Measurements from ENCODE around the gene GPC3. TPM values are rescaled to one million over a fixed set of nuclear protein-coding genes. Genes with fewer than 3 reads are reported as not detected.

Gene GPC3
- total RNA-seq, 2 experiments from 2014 or later = 0.43 to 0.49 TPM

- H3K27ac Mint-ChIP-seq = no peak overlapping the region
- H3K9me3 Mint-ChIP-seq = no peaks in the 10 kb centered on the region
- no peaks in the 10 kb centered on the region for H3K27me3 Mint-ChIP-seq (ENCODE audit: low read depth)
- intact Hi-C loops (cut with micrococcal nuclease) = no loop called here
- CTCF ChIA-PET = interaction anchor here (0.6 kb wide), 1 partner anchor 212 kb away, joined by 5 read pairs; no protein-coding TSS in a partner anchor
- no peaks in the 10 kb centered on the region for H3K4me1 Mint-ChIP-seq (ENCODE audit: low read depth)
- DNase-seq = no peak
- no peaks in the 10 kb centered on the region for H3K36me3 Mint-ChIP-seq (ENCODE audit: low read depth)
- no peak overlapping the region for H3K4me3 Mint-ChIP-seq
These were observed 439.0 kb downstream of the GPC3 start for GRCh38 chrX:133546441-133546840.

GRCh38 chrX:133544778-133545177 is 440.6 kb downstream of the GPC3 start:
- DNase-seq = no peak
- Mint-ChIP-seq H3K27me3 (ENCODE audit: low read depth) (no peaks in the 10 kb centered on the region), H3K36me3 (ENCODE audit: low read depth) (no peaks in the 10 kb centered on the region), H3K9me3 (no peaks in the 10 kb centered on the region), H3K27ac (no peak overlapping the region), H3K4me1 (ENCODE audit: low read depth) (no peaks in the 10 kb centered on the region), H3K4me3 (no peak overlapping the region)
- CTCF ChIA-PET = interaction anchor here (0.6 kb wide), 1 partner anchor 201 kb away, joined by 4 read pairs; no protein-coding TSS in a partner anchor
- intact Hi-C loops (cut with micrococcal nuclease) = no loop called here

GRCh38 chrX:133544115-133544514 is 441.3 kb downstream of the GPC3 start:
- CTCF ChIA-PET = no interaction called here
- H3K36me3 Mint-ChIP-seq (ENCODE audit: low read depth) = no peaks in the 10 kb centered on the region

GRCh38 chrX:133543654-133544053 is 441.7 kb downstream of the GPC3 start:
- CTCF ChIA-PET = no interaction called here
- Mint-ChIP-seq H3K4me1 (ENCODE audit: low read depth) (no peaks in the 10 kb centered on the region), H3K9me3 (no peaks in the 10 kb centered on the region), H3K27ac (no peak overlapping the region), H3K36me3 (ENCODE audit: low read depth) (no peaks in the 10 kb centered on the region), H3K27me3 (ENCODE audit: low read depth) (no peaks in the 10 kb centered on the region), H3K4me3 (no peak overlapping the region)
- intact Hi-C loops (cut with micrococcal nuclease) = no loop called here
- DNase-seq = no peak

More at GRCh38 chrX:133544115-133544514, 441.3 kb downstream of the GPC3 start:
- Mint-ChIP-seq H3K27me3 (ENCODE audit: low read depth) (no peaks in the 10 kb centered on the region), H3K27ac (no peak overlapping the region), H3K4me1 (ENCODE audit: low read depth) (no peaks in the 10 kb centered on the region), H3K4me3 (no peak overlapping the region), H3K9me3 (no peaks in the 10 kb centered on the region)
- DNase-seq = no peak
- intact Hi-C loops (cut with micrococcal nuclease) = no loop called here

GRCh38 chrX:133542476-133542875 is 442.9 kb downstream of the GPC3 start:
- no peaks in the 10 kb centered on the region for H3K27me3 Mint-ChIP-seq (ENCODE audit: low read depth)
- CTCF ChIA-PET = no interaction called here
- no peak overlapping the region for H3K27ac Mint-ChIP-seq
- H3K4me3 Mint-ChIP-seq = no peak overlapping the region
- H3K9me3 Mint-ChIP-seq = no peaks in the 10 kb centered on the region
- intact Hi-C loops (cut with micrococcal nuclease) = no loop called here
- H3K4me1 Mint-ChIP-seq (ENCODE audit: low read depth) = no peaks in the 10 kb centered on the region
- DNase-seq = no peak
- no peaks in the 10 kb centered on the region for H3K36me3 Mint-ChIP-seq (ENCODE audit: low read depth)

- no peak overlapping the region for H3K4me3 Mint-ChIP-seq
- no peak for DNase-seq
- no peaks in the 10 kb centered on the region for H3K27me3 Mint-ChIP-seq (ENCODE audit: low read depth)
- H3K36me3 Mint-ChIP-seq (ENCODE audit: low read depth) = no peaks in the 10 kb centered on the region
- no peaks in the 10 kb centered on the region for H3K4me1 Mint-ChIP-seq (ENCODE audit: low read depth)
- H3K27ac Mint-ChIP-seq = no peak overlapping the region
- CTCF ChIA-PET = no interaction called here
- intact Hi-C loops (cut with micrococcal nuclease) = no loop called here
- H3K9me3 Mint-ChIP-seq = no peaks in the 10 kb centered on the region
These were observed 444.4 kb downstream of the GPC3 start for GRCh38 chrX:133541021-133541420.

- CTCF ChIA-PET = interaction anchor here (0.7 kb wide), 1 partner anchor 11 kb away, joined by 3 read pairs; no protein-coding TSS in a partner anchor
- intact Hi-C loops (cut with micrococcal nuclease) = no loop called here
- no peak overlapping the region for H3K4me3 Mint-ChIP-seq
These were observed 447.2 kb downstream of the GPC3 start for GRCh38 chrX:133538148-133538547.

GRCh38 chrX:133537142-133537541 is 448.3 kb downstream of the GPC3 start:
- intact Hi-C loops (cut with micrococcal nuclease) = no loop called here
- H3K36me3 Mint-ChIP-seq (ENCODE audit: low read depth) = no peaks in the 10 kb centered on the region
- no peaks in the 10 kb centered on the region for H3K9me3 Mint-ChIP-seq
- H3K27ac Mint-ChIP-seq = no peak overlapping the region
- CTCF ChIA-PET = no interaction called here
- no peaks in the 10 kb centered on the region for H3K4me1 Mint-ChIP-seq (ENCODE audit: low read depth)
- no peak overlapping the region for H3K4me3 Mint-ChIP-seq
- no peaks in the 10 kb centered on the region for H3K27me3 Mint-ChIP-seq (ENCODE audit: low read depth)
- no peak for DNase-seq

More at GRCh38 chrX:133538148-133538547, 447.2 kb downstream of the GPC3 start:
- no peak overlapping the region for H3K27ac Mint-ChIP-seq
- no peaks in the 10 kb centered on the region for H3K27me3 Mint-ChIP-seq (ENCODE audit: low read depth)
- H3K36me3 Mint-ChIP-seq (ENCODE audit: low read depth) = no peaks in the 10 kb centered on the region
- no peaks in the 10 kb centered on the region for H3K4me1 Mint-ChIP-seq (ENCODE audit: low read depth)
- DNase-seq = no peak
- no peaks in the 10 kb centered on the region for H3K9me3 Mint-ChIP-seq

- Mint-ChIP-seq H3K4me1 (ENCODE audit: low read depth) (no peaks in the 10 kb centered on the region), H3K9me3 (no peaks in the 10 kb centered on the region), H3K4me3 (no peak overlapping the region), H3K36me3 (ENCODE audit: low read depth) (no peaks in the 10 kb centered on the region), H3K27me3 (ENCODE audit: low read depth) (no peaks in the 10 kb centered on the region), H3K27ac (no peak overlapping the region)
- intact Hi-C loops (cut with micrococcal nuclease) = no loop called here
- CTCF ChIA-PET = no interaction called here
- no peak for DNase-seq
These were observed 450.3 kb downstream of the GPC3 start for GRCh38 chrX:133535066-133535465.

GRCh38 chrX:133534172-133534571 is 451.2 kb downstream of the GPC3 start:
- Mint-ChIP-seq H3K27ac (no peak overlapping the region), H3K9me3 (no peaks in the 10 kb centered on the region), H3K4me3 (no peak overlapping the region), H3K4me1 (ENCODE audit: low read depth) (no peaks in the 10 kb centered on the region), H3K27me3 (ENCODE audit: low read depth) (no peaks in the 10 kb centered on the region), H3K36me3 (ENCODE audit: low read depth) (no peaks in the 10 kb centered on the region)
- CTCF ChIA-PET = no interaction called here
- intact Hi-C loops (cut with micrococcal nuclease) = no loop called here
- no peak for DNase-seq

- no peak for DNase-seq
- Mint-ChIP-seq H3K27me3 (ENCODE audit: low read depth) (no peaks in the 10 kb centered on the region), H3K9me3 (no peaks in the 10 kb centered on the region), H3K4me1 (ENCODE audit: low read depth) (no peaks in the 10 kb centered on the region), H3K4me3 (no peak overlapping the region), H3K27ac (no peak overlapping the region), H3K36me3 (ENCODE audit: low read depth) (no peaks in the 10 kb centered on the region)
- intact Hi-C loops (cut with micrococcal nuclease) = no loop called here
- CTCF ChIA-PET = no interaction called here
These were observed 452.1 kb downstream of the GPC3 start for GRCh38 chrX:133533249-133533648.

- CTCF ChIA-PET = no interaction called here
- DNase-seq = no peak
- Mint-ChIP-seq H3K4me3 (no peak overlapping the region), H3K9me3 (no peaks in the 10 kb centered on the region), H3K36me3 (ENCODE audit: low read depth) (no peaks in the 10 kb centered on the region), H3K27me3 (ENCODE audit: low read depth) (no peaks in the 10 kb centered on the region), H3K27ac (no peak overlapping the region), H3K4me1 (ENCODE audit: low read depth) (no peaks in the 10 kb centered on the region)
- intact Hi-C loops (cut with micrococcal nuclease) = no loop called here
These were observed 454.4 kb downstream of the GPC3 start for GRCh38 chrX:133530960-133531359.

GRCh38 chrX:133529578-133529977 is 455.8 kb downstream of the GPC3 start:
- CTCF ChIA-PET = no interaction called here
- H3K36me3 Mint-ChIP-seq (ENCODE audit: low read depth) = no peaks in the 10 kb centered on the region
- H3K27me3 Mint-ChIP-seq (ENCODE audit: low read depth) = no peaks in the 10 kb centered on the region
- intact Hi-C loops (cut with micrococcal nuclease) = no loop called here
- H3K4me3 Mint-ChIP-seq = no peak overlapping the region
- H3K4me1 Mint-ChIP-seq (ENCODE audit: low read depth) = no peaks in the 10 kb centered on the region
- H3K9me3 Mint-ChIP-seq = no peaks in the 10 kb centered on the region
- H3K27ac Mint-ChIP-seq = no peak overlapping the region
- DNase-seq = no peak

- no peaks in the 10 kb centered on the region for H3K36me3 Mint-ChIP-seq (ENCODE audit: low read depth)
These were observed 457.6 kb downstream of the GPC3 start for GRCh38 chrX:133527825-133528224.

More at GRCh38 chrX:133527825-133528224, 457.6 kb downstream of the GPC3 start:
- DNase-seq = no peak
- H3K27me3 Mint-ChIP-seq (ENCODE audit: low read depth) = no peaks in the 10 kb centered on the region
- no peaks in the 10 kb centered on the region for H3K4me1 Mint-ChIP-seq (ENCODE audit: low read depth)
- intact Hi-C loops (cut with micrococcal nuclease) = no loop called here
- H3K4me3 Mint-ChIP-seq = no peak overlapping the region
- H3K27ac Mint-ChIP-seq = no peak overlapping the region
- CTCF ChIA-PET = interaction anchor here (0.6 kb wide), 1 partner anchor 521 kb away, joined by 4 read pairs; no protein-coding TSS in a partner anchor
- H3K9me3 Mint-ChIP-seq = no peaks in the 10 kb centered on the region
